GM18868 (cell line): ENCODE measurements around the gene CTCF.

Experiments
- ATAC-seq: cut with Tn5 transposase; IDR thresholded peaks from one replicate; pipeline ENCODE4 v1.9.1; 2021; ENCODE audit warnings: mild to moderate bottlenecking, moderate library complexity; ENCODE audit not compliant: unreplicated experiment

CTCF gene

GRCh38 chr16:67676516-67676915 is 114.2 kb downstream of the CTCF start:
- ATAC-seq, result no peak

- ATAC-seq, result no peak
These were observed 114.6 kb downstream of the CTCF start for GRCh38 chr16:67676939-67677338.

GRCh38 chr16:67677712-67678111 is 115.4 kb downstream of the CTCF start:
- ATAC-seq, result no peak

- ATAC-seq, result no peak
These were observed 116.2 kb downstream of the CTCF start for GRCh38 chr16:67678354-67679023.

GRCh38 chr16:67679935-67680897 is 117.9 kb downstream of the CTCF start:
- ATAC-seq, result no peak

GRCh38 chr16:67683767-67684166 is 121.4 kb downstream of the CTCF start:
- no peak for ATAC-seq

- ATAC-seq, result no peak
These were observed 123.2 kb downstream of the CTCF start for GRCh38 chr16:67685388-67686112.
